HG02798 (cell line): ENCODE results near the gene PTGDS.

ENCODE experiments used
- ATAC-seq: cut with Tn5 transposase; IDR thresholded peaks from one replicate; pipeline ENCODE4 v1.9.1; 2021; ENCODE audit warnings: mild to moderate bottlenecking; ENCODE audit not compliant: unreplicated experiment, poor library complexity

The PTGDS gene

DNA sequence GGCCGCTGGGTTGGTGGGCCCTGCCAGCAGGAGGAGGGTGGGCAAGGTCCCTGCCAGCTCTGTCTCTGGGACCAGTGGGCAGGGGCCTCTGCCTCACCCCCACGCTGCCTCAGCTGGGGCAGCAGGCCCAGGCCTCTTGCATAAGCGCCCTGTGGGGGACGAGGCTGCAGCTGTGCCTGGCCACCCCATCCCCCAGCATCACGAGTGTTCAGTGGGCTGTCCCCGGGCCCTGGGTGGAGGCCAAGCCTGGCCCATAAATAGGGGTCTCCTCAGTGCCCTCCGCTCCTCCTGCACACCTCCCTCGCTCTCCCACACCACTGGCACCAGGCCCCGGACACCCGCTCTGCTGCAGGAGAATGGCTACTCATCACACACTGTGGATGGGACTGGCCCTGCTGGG is at the start of gene PTGDS:
TSS of gene PTGDS (plus strand) at position 282 of the 400 bp plus-strand sequence. CDS start at position 357, 75 bp downstream.
- ATAC-seq = no peak

DNA sequence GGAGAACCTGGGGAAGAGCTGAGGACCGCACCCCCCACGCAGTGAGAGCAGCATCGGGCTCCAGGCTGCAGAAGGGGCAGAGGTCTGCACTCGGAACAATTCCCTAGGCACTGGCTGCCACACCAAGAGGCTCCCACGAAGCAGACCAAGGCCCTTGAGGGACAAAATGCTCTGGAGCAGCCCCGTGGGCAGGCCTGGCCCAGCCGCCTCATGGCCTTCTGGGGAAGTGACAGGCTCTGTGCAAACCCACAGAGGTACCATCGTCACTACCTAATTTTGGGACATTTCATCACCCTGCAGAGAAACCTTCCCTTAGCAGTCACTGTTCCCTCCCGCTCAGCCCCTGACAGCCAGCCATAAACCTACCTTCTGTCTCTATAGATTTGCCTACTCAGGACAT is 48.7 kb upstream of the PTGDS start:
- ATAC-seq = no peak

DNA sequence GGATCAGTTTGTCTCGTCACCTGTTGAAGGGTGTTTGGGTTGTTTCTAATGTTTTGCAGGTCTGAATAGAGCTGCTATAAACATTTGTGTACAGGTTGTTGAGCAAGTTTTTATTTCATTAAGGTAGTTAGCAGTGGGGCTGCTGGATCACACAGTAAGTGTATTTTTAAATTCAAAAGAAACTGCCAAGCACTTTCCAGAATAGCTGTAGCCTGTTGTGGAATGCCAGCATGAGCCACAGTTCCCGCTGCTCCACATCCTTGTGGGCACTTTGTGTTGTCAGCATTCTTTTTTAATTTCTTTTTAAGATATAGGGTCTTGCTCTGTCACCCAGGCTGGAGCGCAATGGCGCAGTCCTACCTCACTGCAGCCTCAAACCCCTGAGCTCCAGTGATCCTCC is 47.3 kb upstream of the PTGDS start:
- ATAC-seq = no peak

DNA sequence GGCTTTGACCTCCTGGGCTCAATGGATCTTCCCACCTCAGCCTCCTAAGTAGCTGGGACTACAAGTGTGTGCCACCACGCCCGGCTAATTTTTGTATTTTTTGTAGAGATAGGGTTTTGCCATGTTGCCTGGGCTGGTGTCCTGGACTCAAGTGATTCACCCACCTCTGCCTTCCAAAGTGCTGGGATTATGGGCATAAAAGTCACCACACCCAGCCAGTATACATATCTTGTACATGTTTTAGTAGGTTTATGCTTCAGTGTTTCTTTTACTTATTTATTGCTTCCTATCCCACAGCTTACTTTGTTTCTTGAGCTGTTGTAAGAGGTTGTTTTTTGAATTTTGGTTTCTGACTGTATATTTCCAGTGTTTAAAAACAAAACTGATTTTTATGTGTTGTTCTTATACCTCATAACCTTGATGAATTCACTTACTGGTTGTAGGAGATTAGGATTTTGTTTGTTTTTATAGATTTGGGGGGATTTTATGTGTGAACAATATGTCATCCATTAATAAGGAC is 45.6 kb upstream of the PTGDS start:
- no peak for ATAC-seq

DNA sequence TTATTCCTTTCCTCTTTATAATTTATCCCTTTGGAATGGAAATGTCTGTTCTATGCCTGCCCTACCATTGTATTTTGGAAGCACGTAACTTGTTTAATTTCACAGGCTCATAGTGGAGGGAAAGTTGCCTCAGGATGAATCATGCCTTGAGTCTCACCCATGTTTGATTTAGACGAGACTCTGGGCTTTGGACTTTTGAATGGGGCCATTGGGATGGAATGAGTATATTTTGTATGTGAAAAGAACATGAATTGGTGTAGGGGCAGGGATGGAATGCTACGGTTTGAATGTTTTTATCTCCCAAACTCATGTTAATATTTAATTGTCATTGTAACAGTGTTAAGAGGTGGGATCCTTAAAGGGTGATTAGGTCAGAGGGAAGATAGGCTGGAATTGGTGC is 43.0 kb upstream of the PTGDS start:
- no peak for ATAC-seq

DNA sequence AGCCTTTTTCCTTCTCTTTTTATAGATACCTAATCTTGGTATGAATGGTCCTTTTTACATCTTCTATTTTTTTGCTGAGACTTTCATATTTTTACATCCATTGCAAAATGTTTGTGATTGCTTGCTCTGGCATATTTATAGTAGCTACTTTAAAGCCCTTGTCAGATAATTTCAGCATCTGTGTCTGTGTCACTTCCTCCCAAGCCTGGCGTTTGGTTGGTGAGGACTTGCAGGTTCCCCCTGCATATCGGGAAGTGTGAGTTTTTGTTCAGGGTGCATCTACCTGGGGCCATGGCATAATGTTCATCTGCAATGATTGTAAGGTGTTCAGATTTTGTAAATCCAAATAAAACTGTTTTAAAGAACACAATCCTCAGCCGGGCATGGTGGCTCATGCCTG is 41.7 kb upstream of the PTGDS start:
- no peak for ATAC-seq

DNA sequence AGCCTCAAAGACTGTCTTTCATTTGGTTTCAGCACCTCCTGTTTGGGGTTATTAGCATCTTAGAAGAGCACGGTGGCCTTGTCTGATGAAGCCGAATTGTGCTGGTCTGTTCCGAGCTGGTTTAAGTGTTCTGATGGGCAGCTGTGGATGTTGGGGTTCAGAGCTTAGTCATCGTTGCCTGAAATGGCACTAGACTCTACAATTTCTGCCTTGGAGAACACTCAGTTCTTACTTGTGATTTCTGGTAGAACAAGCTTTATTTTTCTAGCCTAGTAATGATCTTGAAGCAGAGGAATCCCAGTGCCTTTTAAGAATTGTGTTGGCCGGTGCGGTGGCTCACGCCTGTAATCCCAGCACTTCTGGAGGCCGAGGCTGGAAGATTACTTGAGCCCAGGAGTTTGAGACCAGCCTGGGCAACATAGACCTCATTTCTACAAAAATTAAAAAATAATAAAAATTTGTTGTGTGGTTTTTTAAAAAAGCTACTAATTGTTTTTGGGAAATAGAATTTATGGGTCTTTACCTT is 40.6 kb upstream of the PTGDS start:
- ATAC-seq = no peak

DNA sequence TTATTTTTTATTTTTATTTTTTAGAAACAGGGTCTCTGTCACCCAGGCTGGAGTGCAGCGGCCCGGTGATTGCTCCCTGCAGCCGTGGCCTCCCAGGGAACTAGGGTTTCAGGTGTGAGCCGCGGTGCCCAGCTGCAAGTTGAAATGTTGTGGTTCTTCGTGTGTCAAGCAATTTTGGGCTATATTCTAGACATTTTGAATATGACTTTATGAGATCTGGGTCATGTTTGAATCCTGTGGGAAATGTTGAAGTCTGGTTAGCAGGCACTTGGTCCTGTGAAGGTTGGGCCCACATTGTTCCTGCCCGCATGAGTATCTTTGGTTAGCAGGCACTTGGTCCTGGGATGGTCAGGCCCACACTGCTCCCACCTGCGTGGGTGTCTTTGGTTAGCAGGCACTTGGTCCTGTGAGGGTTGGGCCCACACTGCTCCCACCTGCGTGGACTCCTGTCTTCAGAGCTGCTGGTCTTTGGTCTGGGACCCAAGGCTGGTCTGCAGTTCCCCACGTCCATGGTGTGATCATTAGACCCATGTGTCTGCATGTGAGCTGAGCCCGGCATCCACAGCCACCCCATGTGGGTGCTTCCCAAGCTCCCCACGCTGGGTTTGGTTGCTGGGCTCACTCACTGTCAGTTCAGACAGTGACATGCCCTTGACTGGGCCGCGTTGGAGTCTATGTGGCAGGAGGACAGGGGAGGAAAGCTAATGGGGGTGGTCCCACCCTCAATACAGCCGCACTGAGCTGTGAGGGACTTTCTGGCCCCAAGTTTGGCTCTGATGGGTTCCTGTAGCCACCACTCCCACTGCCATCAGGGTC is 39.9 kb upstream of the PTGDS start:
- ATAC-seq = no peak

DNA sequence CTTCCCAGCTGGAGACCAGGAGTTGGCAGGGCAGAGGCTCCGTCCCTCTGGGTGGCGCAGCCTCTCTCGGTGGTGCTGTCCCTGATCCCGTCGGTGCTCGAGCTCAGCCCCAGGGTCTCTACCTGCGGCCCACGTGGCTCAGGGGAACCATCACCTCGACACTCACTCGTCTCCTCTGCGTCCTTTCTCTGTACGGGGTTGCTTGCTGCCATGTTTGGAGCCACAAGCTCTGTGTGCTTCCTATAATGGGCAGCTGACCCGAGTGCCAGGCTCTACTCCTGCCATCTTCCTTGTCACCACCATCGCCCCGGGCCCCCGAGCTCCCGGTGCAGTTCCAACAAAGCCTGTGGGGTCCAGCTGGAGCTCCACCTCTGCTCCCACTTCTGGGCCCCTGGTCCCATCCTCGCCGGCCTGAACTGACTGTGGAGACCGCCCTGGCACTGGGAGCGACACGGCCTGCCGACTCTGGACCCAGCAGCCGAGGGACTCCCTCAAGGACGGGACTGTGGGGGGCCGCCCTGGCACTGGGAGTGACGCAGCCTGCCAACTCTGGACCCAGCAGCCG is 37.8 kb upstream of the PTGDS start:
- ATAC-seq = no peak

DNA sequence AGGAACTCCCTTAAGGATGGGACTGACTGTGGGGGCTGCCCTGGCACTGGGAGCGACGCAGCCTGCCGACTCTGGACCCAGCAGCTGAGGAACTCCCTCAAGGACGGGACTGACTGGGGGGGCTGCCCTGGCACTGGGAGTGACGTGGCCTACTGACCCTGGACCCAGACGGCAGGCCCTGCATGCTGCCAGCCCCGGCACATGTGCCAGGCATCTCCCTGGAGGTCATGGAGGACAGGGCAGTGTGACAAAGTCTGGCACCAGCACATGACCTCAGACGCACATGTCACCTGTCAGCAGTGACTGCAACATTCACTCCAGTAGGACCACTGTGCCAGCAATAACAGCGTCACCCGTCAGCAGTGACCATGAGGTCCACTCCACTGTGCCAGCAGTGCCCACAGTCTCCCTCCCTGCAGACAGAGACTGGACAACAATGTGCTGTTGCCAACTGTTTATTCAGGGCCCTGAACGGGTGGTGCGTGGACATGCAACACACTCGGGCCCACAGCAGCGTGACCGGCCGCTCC is 37.2 kb upstream of the PTGDS start:
- no peak for ATAC-seq

DNA sequence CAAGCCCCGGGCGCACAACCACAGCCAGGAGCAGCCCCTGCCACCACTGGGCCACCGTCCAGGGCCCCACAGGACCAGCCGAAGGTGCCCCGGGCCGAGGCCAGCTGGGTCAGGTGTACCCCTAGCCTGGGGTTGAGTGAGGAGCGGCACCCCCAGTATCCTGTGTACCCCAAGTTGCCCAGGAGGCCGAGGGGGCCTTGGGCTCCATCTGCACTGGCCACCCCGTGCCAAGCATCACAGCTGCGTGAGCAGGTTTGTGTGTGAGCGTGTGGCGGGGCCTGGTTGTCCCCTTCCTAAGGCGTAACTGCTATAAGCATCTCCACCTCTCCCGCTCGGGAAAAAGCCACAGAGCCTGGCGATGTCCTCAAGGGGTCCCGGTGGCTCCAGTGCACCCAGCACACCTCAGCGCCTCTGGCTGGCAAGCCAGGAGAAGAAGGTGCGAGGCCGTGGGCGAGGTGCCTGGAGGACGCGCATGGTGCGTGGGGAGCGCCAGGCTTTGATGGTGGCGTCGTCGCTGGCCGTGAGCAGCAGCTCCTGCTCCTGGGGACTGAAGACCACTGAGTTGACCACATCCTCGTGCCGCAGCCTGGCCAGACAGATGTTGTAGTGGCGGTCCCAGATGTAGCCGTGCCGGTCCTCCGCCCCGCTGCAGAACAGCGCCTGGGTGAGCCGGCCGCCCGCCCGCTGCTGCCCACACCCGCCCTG is 36.6 kb upstream of the PTGDS start:
- ATAC-seq = no peak

DNA sequence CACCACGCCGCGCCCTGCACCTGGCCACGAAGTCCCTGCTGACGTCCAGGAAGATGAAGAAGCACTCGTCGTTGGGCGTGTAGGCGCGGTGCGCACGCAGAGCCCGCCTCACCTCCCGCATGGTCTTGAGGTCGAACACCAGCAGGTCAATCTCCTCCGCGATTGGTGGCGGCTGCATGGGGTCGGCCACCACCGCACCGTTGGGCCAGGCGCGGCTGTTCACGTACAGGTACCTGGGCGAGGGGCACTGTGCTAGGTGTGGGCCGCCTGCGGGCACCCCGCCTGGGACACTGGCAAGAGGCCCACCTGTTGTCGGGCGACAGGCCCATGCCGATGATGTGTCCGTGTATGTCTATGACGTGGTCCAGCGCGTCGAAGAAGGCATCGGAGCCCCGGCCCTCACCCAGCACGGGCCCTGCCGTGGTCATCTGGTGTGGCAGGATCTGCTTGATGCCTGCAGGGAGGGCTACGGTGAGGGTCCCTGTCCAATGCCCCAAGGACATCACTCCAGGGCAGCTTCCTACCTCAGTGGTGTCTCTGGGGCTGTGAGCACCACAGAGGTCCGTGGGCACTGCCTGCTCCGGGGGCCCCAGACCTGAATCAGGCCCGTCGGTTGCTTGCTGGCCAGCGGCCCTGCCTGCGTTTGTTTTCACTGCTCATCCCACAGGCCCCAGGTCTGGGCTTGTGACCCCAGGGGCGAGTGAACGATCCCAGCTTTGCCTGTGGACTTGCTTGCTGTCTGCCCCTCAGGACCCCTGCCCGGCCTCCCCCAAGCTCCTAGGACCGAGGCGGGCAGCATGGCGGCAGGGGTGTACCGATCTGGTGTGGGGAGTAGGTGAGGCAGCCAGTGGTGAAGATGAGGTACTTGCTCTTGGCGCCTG is 35.8 kb upstream of the PTGDS start:
- ATAC-seq = no peak

DNA sequence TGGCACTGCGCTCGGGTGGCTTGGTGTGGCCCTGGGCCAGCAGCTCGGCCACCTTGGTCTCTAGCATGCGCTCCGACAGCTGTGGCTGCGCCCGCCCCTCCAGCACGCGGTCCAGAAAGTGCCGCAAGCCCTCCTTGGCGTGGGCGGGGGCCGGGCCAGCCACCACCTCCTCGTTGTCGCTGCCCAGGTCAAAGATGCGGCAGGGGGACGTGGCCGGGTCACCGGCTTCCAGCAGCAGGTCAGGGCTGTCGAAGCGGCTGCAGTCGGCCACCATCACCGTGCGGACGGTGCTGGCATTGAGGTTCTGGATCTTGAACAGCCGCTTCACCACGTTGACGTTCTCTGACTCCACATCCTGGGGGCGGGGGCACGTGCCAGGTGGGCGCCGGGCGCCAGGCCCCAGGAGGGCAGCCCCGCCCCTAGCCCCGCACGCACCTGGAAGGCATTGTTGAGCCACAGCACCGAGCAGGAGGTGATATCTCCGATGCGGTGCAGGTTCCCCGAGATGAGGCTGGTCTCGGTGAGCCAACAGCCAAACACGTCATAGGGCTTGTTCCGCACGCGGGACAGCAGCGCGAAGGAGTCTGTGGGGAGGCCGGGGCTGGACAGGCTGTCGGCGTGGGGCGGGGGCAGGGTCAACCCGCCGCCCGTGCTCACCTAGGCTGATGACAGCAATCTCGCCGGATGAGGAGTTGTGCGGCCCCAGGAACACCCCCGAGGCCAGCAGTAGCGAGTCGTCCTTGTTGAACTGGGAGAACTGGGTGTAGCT is 35.0 kb upstream of the PTGDS start:
- ATAC-seq = no peak

DNA sequence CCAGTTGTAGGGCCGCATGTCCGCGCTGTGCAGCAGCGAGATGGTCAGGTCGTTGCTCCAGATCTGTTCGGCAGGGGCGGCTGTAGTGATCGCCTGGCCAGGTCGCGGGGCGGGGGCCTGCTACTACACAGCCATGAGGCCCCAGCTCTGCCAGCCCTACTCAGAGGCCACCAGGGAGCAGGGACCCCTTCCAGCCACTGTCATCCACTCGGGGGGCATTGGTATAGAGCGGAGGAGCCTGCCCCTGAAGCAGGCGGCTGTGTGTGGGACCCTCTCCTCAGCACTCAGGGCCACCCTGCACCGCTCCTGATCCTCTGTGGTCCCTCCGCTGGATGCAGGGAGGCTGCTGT is 34.4 kb upstream of the PTGDS start:
- ATAC-seq = no peak

DNA sequence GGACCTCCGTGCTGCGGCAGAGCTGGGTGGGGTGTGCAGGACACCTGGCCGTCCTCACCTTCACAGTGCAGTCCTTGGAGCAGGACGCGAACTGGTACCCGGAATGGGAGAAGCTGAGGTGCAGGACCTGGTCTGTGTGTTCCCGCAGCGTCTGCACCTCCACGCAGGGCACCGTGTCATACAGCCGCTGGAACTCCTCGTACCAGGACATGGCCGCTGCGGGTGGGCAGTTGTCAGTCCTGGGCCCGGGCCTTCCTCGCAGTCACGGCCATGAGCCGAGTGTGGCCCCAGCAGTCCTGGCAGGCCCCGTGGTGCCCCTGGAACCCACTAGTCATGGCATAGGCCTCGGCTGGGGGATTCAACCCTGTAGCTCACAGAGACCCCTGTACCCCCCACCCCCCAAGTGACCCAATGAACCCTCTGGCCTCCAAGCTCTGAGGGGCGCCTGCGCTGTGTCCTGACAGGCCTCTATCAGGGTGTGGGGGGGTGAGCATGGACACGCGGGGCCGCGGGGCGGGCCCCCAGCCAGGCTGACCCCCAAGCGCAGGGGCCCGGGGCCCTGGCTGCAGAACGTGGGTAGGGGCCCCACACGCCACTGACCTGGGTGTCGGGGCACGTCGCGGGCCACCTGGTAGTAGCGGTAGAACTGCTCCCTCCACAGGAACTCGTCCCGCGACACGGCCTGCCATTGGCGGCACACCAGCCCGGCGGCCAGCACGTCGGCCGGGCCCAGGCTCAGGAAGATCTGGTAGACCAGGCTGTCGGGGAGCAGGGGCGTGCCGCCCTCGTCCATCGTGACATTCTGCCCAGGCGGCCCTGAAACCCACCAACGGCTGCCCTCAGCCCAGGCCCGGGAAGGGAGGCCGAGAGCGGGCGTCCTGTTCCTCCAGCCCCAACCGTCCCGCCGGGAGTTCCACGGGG is 33.8 kb upstream of the PTGDS start:
- peak; percentile 8 for ATAC-seq

DNA sequence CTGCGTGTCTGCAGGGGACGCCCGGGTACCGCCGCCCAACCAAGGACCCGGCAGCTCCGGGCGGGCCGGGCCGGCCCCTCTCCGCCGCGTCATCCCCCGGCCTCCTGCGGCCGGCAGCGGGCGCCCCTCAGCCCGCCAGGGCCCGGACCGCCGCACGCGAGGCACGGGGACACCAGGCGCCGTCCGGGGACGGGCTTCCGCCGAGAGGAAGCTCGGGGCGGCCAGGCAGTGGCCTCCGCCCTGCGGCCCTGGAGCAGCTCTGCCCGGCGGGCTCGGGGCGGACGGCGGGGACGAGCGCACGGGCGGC is 33.1 kb upstream of the PTGDS start:
- ATAC-seq = no peak

DNA sequence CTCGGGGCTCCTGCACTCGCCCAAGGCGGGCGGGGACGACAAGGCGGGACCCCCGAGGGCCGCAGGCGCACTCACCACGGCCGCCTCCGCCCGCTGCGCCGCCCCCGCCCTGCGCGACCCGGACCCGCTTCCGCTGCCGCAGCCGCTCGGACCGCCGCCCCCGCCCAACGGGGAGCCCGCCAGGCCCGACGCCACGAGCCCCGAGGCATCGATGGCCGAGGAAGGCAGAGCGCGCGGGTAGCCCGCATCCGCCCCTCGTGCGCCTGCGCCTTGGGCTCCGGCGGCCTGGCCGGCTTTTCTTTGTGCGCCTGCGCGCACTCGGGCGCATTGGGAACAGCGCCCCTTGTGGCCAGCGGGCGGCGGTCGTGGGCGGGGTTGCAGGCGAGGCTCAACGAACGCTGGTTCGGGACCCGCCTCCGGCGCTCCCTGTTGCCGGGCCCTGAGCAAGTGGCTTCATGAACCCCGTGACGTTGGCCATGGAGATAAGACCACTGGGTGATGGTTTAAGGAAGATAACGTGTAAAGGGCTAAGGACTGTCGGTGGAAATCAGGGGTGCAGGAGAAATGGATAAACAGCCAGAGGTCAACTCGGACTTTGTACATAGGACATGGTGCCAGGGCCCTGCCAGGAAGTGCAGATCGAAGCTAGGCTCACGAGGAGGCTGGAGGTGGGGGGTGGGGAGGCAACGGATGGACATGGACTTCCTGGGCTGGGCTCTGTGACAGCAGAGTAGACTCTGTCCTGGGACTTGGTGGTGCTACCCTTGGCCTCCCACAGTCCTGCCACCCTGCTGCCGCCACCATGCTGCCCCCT is 32.6 kb upstream of the PTGDS start, which contains the start of the genes C8G and FBXW5:
TSS of gene C8G (plus strand) at position 725 of the 814 bp plus-strand sequence. CDS start at position 803, 78 bp downstream.
TSS of gene FBXW5 (minus strand) at position 220 of the 814 bp plus-strand sequence. CDS start 655 bp downstream, outside the sequence.
- ATAC-seq = peak; percentile 91
